PC-3 (cell line): ENCODE measurements around the gene IER5L.

Experiments
- EZH2 ChIP-seq: fragments of 300-600 bp; sonication (generic); IDR thresholded peaks from one replicate; pipeline ENCODE4 v1.6.1; 2017; ENCODE audit warnings: antibody characterized with exemption, mild to moderate bottlenecking, low read length; ENCODE audit not compliant: unreplicated experiment
- TF ChIP-seq, protein P1 (sequence below): fragments of 300-600 bp; sonication (generic); conservative IDR thresholded peaks from 2 replicates; pipeline ENCODE4 v1.5.1; 2017; ENCODE audit warnings: antibody characterized with exemption, low read depth, mild to moderate bottlenecking, low read length

DNA sequence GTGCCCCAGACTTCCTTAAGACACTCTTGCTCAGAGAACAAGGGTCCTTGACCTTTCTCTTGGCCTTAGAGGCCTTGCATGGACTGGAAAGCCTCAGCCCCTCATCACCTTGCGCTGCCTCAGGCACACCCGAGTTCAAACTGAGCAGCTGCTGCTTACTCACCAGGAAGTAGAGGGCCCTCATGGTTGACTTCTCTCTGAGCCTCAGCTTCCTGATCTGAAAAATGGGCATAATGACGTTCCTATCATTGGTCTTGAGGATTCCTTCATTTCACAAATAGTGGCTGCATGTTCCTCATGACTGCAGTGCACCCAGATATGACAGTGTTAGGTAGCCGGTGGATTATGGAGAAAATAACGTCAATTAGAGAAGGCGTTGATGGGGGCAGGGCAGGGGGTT, 28.6 kb downstream of the IER5L start:
- no peak for TF ChIP-seq EZH2
- TF ChIP-seq, protein P1, sequence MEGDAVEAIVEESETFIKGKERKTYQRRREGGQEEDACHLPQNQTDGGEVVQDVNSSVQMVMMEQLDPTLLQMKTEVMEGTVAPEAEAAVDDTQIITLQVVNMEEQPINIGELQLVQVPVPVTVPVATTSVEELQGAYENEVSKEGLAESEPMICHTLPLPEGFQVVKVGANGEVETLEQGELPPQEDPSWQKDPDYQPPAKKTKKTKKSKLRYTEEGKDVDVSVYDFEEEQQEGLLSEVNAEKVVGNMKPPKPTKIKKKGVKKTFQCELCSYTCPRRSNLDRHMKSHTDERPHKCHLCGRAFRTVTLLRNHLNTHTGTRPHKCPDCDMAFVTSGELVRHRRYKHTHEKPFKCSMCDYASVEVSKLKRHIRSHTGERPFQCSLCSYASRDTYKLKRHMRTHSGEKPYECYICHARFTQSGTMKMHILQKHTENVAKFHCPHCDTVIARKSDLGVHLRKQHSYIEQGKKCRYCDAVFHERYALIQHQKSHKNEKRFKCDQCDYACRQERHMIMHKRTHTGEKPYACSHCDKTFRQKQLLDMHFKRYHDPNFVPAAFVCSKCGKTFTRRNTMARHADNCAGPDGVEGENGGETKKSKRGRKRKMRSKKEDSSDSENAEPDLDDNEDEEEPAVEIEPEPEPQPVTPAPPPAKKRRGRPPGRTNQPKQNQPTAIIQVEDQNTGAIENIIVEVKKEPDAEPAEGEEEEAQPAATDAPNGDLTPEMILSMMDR: no peak
